Stimulated activated naive CD4-positive, alpha-beta T cell treated with Interleukin-2 at 50 U/mL for 16 hours (primary cell): ENCODE results near the gene UBR4.

Source experiments
- DNase-seq: peaks from one replicate; lab custom pipeline; 2025; lab: John Stamatoyannopoulos, UW

The UBR4 gene

DNA sequence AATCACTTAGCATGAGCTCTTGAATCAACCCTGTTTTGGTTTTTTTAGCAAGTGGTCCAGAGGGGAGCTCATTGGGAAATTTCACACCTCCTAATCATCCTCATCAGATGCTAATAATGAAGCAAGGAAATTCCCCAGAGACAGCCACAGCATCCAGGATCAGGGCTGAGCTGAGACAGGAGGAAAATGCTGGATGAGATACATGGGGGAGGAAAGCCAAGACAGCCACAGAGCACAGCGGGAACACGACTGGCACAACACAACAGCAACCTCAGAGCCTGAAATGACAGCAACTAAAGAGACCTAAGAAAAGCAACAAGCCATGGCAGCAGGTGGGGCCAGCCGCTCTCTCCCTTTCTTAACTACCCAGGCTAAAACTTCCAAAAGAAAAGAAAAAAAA is 70.4 kb downstream of the UBR4 start:
- DNase-seq, result no peak

DNA sequence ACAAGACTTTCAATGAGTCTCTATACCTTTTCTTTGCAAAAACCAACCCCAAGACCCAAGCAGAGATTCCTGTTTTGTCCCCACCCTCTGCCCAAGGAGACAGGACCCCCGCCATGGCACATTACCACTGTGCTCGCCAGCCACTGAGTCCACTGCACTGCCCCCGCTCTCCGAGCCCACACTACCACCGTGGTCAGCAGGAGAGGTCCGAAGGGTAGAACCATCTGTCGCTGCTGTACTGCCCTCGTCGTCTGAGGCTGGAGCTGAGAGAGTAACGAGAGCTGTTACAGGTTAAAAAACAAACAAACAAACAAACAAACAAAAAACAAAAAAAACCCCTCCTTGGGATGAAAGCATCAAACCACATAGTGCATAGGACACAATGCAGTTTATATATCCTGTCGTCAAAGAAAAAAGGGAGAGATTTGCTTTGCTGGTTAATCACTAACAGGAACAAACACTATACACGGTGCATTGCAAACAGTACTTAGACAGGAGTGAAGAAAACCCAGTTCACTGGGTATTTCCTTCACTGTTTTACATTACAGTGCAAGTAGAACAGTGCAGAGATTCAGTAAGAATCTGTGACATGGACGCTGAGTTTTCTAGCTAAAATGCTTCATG is 71.0 kb downstream of the UBR4 start:
- DNase-seq, result no peak

DNA sequence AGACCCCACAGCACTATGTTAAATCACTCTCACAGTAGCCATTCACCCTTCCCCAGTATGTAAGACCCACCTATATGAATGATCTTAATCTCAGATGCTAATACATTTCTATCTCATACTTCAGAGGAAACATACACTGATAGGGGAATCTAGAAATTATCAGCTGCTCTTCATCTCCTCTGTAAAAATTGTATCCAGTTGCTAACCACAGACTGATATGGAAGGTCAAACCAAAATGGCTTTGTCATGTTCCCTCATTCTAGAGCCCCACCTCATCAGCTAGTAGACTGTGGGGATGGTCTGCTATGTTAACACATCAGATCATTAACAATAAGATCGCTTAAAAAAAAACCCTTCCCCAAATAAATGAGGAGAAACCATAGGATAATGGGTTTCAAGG is 71.7 kb downstream of the UBR4 start:
- DNase-seq, result no peak

DNA sequence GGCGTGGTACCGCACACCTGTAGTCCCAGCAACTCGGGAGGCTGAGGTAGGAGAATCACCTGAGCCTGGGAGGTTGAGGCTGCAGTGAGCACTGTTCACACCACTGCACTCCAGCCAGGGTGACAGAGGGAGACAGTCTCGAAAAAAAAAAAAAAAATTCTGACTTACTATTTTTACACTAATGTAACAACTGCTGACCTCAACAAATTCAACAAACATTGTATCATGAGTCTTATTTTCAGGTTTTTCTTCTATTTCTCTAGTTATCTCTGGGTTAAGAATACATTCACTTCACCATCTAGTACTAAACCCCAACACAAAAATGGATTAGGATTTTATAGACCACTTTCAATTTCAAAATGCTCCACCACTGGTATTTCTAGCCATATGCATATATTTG is 72.9 kb downstream of the UBR4 start:
- DNase-seq, result no peak

DNA sequence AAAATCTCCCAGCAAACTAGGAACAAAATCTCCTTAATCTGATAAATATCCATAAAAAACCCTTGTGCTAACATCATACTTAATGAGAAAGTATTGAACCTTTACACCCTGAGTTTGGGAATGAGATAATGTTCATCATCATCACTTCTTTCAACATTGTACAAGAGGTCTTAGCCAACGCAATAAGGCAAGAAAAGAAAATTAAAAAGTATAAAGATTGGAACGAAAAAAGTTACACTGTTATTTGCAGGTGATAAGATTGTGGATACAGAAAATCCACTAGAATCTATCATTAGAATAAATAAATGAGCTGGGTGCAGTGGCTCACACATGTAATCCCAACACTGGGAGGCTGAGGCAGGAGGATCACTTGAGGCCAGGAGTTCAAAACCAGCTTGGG is 76.7 kb downstream of the UBR4 start:
- no peak for DNase-seq

DNA sequence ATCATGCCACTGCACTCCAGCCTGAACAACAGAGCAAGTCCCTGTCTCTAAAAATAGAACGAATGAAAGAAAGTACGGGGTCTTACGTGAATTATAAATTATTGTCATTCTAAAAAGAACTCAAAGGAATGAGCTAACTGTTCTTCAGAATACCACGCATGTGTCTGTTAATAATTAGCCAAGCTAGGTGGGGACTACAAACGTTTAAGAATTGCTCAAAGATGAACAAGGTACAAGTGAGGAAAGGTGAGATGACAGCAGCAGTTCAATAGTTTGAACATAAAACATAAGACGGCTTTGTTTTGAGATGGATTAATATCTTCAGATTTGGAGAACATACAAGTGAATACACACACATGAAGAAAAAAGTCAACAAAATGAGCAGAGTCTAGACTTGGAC is 79.6 kb downstream of the UBR4 start:
- DNase-seq, result no peak

DNA sequence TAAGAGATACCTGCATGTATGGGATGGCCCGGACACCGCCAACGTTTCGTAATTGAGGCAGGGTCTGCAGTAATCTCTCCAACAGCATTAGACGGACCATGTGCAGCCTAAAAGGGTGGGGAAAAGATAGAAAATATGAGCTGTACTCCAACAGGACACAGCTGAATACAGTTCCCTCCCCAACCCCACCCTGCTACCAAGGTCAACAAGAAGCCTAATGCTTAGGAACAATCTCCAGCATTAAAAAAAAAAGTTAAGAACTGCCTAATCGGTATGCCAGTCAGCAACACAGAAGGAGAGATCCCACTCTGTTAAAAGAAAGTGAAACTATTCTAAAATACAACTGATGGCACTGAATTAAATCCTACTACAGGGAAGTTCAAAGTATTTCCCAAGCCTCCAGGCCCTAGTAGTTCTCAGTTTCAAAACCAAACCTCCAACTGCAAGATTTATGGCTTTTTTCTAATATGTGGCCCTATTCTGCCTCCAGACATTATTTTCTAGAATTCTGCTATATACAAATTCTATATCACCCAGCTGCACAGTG is 81.0 kb downstream of the UBR4 start:
- DNase-seq, result no peak

DNA sequence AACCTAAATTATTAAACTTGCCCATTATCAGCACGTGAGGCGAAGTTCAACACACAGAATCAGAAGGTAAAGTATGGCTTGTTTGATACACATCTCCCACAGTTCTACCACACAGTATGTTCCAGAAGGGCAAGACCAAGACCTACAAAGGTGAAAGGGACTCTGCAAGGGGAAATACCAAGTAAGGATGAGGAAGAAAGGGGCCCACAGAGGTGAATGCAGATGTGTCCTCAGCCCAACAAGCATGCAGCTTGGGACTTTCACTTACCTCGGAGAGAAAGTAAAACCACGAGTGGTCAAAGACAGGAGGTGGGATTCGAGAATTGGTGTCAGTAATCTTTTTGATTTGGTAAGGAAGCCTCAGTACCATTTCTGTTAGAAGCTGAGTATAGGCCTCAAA is 85.8 kb downstream of the UBR4 start:
- no peak for DNase-seq

DNA sequence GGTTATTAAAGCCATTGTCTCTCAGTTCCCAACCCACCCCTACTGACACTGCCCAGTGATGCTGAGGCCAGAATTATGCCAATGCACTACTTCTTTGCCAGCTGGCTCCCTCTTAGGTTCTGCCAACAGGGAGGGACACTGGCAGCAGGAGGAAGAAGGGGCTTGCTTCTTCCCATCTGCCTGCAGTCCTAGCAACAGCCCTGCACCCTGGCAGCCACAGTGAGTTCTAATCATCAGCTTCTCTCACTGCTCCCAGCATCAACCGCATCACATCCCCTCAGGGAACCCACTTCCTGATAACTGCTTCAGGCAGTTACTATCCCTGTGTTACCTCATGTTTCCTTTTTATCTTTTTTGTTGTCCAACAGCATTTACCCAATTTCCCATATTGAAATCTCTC is 86.2 kb downstream of the UBR4 start:
- DNase-seq, result no peak

DNA sequence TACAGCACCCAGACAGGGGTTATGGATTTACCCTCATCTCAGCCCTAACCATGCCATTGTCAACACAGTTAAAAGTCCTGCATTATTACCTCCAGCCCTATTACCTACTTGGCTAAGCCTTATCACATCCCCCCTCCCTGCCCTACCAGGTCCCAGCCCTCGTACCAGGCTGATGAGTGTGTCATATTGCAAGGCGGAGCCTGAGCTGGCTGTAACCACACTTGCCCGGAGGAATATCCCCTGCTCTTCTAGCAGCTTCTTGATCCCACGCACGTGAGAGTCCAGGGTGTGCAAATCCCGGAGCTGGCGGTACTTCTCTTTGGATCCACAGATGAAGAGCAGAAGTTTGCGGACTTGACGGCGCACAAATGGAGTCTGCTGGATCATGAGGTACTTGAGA is 87.4 kb downstream of the UBR4 start:
- no peak for DNase-seq

DNA sequence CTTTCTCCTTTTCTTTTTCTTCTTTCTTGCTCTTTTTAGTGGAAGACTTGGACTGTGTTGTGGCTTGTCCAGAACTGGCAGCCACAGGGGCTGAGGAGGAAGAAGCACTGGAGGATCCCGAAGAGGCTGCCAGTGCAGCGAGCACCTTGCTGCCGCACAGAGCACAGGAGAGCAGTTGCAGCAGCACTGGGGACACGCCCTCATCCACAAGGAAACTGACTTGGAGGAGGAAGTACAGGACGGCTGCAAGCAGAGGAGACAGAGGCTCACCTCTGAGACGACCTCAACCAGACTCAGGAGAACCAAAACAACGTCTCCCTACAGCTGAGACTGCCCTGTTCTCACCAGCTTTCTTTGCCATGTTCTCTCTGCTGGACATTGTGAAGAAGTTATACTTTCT is 88.9 kb downstream of the UBR4 start:
- no peak for DNase-seq

DNA sequence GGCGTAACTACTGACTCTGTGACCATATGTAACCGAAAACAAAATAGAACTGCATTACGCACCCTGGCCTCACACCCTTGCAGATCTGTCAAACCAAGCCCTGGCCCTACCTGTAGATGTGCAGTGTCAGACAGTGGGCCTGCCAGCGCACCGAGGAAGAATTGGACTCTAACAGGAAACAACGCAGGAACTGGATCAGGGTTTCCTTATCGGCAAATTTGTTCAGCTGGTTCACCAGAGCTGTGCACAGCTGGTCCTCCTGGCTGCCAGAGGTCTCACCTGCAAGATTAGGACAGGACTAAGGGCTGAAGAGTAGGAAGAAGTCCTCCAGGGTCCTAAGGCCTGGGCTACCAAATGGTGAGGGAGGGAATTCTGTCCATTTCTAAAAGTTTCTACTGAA is 90.0 kb downstream of the UBR4 start:
- no peak for DNase-seq

DNA sequence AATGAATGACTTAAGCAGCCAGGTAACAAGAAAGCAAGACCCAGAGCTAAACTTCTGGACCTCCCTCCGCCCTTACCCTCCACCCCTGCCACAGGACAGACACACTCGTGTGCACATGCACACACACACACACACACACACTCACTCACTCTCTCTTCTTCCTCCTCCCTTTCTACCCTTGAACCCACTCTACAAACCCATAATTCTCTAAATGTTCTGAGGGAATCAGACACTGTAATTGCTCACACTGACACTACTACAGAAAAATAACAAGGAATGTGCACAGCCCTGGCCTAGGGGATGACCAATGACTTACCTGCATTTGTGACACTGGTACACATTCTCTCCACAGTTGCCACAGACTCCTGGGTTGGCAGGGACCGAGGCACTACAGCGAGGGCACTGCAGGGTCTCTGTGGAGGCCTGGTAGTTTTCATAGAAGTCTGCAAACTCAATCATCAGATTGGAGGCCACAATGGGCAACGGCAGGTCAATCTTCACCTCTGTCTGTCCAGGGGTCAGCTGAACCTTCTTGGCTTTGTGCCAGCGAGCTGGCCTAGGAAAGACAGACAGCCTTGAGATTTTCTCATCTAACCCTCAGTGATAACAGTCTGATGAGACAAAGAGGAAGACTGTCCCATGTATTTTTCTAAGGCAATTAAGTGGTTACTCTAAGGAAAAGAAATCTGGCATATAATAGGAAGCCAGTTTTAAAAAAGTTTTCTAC is 94.8 kb downstream of the UBR4 start:
- no peak for DNase-seq

DNA sequence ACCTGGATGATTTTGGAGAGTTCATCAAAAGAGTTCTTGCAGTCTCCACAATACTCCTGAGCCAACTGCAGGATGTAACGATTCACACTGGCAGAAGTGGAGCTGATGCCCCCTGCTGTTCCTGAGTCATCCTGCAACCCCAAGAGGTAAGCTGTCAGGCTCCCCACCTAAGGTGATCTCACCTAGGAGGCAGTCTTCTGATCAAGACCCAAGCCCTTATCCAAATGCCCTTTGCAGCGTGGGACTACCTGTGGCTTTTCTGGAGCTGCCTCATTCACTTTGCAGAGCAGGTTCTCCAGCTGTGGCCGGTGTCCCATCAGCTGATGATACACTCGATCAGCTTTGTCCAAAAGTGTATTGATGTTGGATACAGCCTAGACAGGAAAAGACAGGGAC is 96.4 kb downstream of the UBR4 start:
- no peak for DNase-seq

DNA sequence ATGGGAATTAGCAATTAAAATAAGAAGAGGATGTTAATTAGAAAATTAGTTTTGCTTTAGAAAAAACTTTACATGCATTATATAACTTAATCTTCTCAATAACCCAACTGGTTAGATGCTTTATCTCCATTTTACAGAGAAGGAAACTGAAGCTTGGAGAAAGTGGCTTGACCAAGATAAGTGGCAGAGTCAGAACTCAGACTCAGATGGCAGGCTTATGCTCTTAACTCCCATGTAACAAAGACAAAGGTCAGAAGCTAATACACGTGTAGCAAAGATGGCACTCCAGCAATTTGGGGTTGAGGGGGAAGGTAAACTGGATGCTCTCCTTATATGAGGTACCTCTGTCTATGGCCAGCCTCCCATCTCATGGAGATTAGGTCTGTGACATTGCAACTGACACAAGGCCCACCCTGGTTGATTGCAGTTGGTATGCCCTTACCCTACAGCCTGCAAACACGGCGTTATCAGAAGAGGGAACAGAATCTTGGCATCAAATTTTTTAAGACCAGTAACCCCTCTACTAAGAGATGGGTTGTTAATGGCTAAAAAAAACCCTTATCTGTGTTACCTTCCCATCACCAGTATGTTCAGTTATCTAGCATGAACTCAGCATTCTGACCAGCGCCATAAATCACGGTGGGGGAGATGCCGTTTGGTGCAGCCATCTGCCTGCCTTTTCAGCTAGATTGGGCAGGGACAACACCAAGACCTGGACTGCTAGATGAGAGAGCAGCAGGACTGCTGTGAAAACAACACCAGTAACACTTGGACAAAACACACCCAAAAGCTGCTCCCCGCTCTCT is 97.0 kb downstream of the UBR4 start:
- DNase-seq, result no peak

DNA sequence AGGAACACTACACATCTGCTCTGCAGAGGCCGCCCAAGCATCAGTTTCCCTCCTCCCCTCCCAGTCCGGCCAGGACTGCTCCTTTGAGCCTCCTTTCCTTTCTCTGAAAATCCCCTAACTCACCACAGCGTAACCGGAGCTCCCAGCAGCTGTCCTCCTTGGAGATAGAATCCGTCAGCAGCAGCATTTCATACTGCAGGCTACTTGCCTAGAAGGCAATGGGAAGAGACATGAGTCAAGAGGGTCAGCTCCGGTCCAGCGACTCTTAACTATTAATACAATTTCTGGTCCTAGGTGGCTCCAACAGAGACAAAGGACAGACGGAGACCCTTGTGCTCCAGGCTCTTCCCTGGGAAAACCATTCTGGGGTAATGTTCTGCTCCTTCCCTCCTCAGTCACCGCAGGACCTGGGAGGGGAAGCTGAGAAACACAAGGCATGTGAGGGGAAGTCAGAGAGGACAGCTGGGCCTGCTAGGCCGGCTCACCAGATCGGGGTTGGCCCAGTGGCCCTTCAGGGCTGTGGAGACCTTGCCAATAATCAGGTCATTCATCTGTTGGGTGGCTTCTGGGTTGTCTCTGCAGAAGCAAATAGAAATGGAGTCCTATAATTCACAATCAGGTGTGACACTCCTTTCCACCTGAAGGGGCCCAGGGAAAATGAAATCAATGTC is 99.7 kb downstream of the UBR4 start:
- no peak for DNase-seq

DNA sequence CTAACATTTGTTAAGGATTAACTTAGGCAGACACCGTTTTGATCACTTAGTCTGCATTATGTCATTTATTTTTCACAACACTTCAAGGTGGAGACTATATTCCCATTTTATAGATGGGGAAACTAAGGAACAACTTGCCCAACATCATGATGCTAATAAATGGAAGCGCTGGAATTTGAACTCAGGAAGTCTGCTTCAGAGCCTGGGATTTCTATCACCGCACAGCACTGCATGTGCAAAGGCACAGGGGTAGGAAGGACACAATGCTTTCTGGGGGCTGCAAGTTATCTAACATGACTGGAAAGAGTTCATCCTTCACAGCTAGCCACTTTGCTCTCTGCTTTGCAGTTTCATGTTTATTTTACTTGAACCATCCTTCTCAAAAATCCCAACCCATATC is 100.5 kb downstream of the UBR4 start:
- DNase-seq, result no peak

DNA sequence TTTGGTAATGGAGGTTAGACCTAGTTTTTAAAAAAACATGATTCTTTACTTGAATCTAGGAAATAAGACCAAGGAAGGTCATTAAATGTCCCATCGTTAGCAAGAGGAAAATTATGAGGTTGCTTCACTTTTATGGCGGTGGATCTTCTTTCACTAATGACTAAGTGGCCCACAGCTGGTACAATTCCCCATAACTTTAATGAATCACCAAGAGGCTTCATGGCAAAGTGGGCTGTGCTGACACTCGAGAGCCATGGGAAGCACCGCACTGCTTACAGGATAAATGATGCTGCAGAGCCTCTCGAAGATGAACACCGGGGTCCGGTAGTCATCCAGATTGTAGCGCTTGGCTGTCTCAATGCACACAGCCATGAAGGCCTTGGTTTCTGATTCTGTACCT is 108.8 kb downstream of the UBR4 start:
- DNase-seq, result no peak

DNA sequence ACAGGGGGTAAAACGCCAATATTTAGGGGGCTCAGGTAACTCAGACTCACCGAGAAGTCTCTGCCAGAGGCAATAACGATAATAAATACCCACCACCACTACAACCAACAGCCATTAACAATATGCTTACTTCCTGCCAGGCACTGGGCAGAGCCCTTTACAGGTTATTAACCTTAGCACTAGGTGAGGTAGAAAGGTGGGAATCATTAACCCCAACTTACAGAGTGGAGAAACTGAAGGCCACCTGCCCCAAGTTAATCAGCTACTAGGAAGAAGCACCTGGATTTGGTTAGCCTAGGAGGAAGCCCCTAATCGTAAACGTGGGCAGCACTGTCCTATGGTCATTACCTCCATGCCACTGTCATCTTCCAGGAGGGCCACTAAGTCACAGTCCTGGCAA is 110.0 kb downstream of the UBR4 start:
- DNase-seq, result no peak

DNA sequence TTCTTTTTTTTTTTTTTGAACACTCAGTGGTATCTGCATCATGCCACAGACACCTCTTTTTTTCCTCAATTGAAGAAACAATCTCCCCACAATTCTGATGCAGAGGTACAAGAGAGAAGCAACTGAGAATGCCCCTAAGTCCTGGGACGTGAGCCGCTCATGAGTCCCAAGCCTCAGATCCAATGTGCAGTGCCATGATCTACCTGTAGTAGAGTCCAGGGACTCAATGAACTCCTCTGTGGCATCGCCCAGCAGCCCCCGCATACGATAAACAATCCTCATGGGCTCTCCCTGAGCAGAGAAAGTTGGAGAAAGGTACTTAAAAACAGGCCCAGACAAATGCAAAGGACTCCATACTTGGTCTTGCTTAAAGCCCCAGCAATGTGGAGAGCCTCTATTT is 113.1 kb downstream of the UBR4 start:
- no peak for DNase-seq

DNA sequence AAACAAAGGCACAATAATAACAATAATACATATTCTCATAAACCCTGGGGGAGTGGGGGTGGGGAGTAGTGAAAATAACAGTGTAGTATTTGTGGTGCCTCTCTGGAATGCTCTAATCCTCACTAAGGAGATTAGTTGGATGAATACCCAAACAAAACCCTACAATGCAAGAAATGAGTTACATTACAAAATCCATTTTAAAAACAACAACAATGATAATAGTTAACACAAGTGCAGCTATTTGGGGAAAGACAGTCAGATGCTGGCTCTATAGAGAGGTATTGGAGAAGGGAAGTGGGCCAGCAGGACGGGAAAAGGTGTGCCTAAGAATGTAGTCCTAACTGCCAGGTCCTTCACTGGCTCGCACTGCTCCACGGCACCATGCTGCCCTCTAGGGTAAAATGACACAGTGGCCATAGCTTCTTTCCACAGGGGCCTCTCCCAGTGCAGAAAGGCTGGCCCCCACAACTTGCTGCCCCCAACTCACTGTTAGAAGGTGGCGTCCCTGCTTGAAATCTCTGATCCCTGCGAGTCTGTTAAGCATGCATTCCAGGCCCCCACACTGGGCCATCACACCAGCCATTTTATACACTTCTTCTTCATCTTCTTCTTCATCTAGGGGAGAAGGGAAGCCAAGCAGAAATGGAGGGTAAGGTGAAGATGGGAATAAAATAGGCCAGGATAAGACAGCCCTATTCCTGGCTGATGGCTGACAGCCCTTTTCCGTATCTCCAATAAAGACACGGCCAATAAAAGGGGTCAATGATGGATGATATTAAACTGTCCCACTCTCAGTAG is 113.8 kb downstream of the UBR4 start:
- peak; percentile 9 for DNase-seq
